Osteoblast (primary cell): ENCODE results near the gene SCYL2. TPM values are rescaled to one million over a fixed set of nuclear protein-coding genes. Genes with fewer than 3 reads are reported as not detected.
"Not testable (repeated sequence)": the region's sequence is repeated elsewhere in the genome, so short reads cannot be mapped to it uniquely, and the experiment has no call there.

Experiments
- DNase-seq: peaks from one replicate; pipeline ENCODE4 v3.0.0; 2011; ENCODE audit warnings: low spot score, mixed read lengths; ENCODE audit not compliant: insufficient read length; ENCODE audit errors: missing footprints
- H2AFZ ChIP-seq: 2 replicates; pipeline ENCODE4 v1.6.0; 2011; ENCODE audit warnings: mild to moderate bottlenecking, low read length
- H3K27ac ChIP-seq: 2 replicates; pipeline ENCODE4 v1.5.1; 2011; ENCODE audit warnings: mild to moderate bottlenecking, low read depth, low read length, moderate library complexity
- H3K27me3 ChIP-seq: 2 replicates; pipeline ENCODE4 v1.6.0; 2012; ENCODE audit warnings: mild to moderate bottlenecking, control low read depth, inconsistent platforms, low read length, moderate library complexity; ENCODE audit not compliant: insufficient read depth
- H3K36me3 ChIP-seq: 2 replicates; pipeline ENCODE4 v1.5.1; 2011; ENCODE audit warnings: mild to moderate bottlenecking, low read length, control low read depth, moderate library complexity; ENCODE audit not compliant: insufficient read depth
- H3K4me1 ChIP-seq: 2 replicates; pipeline ENCODE4 v1.5.1; 2011; ENCODE audit warnings: mild to moderate bottlenecking, low read length, control low read depth, moderate library complexity; ENCODE audit not compliant: insufficient read depth
- H3K4me2 ChIP-seq: 2 replicates; pipeline ENCODE4 v1.6.0; 2011; ENCODE audit warnings: mild to moderate bottlenecking, low read length; ENCODE audit not compliant: insufficient read depth
- H3K4me3 ChIP-seq: fragments of 200-600 bp; sonication (generic); 3 replicates; pipeline ENCODE4 v1.5.1; 2012; ENCODE audit warnings: mild to moderate bottlenecking, low read length, inconsistent platforms; ENCODE audit not compliant: insufficient read depth
- H3K79me2 ChIP-seq: 2 replicates; pipeline ENCODE4 v1.6.0; 2012; ENCODE audit warnings: mild to moderate bottlenecking, low read length, control low read depth, inconsistent platforms; ENCODE audit not compliant: insufficient read depth
- H3K9me3 ChIP-seq: 2 replicates; pipeline ENCODE4 v1.5.1; 2011; ENCODE audit warnings: low read depth, low read length, control low read depth
- H4K20me1 ChIP-seq: 2 replicates; pipeline ENCODE4 v1.6.0; 2012; ENCODE audit warnings: mild to moderate bottlenecking, low read length, control low read depth; ENCODE audit not compliant: insufficient read depth
- total RNA-seq: library from RNA; depleted of rRNA; stranded (reverse); fragments of >200 nt; gene quantifications from 2 replicates; pipeline ENCODE4 v1.2.3, GENCODE V29; 2012
- TF ChIP-seq, protein P1 (sequence below): IDR thresholded peaks from 2 replicates; pipeline ENCODE4 v1.5.1; 2011; ENCODE audit warnings: mild to moderate bottlenecking, low read depth, low read length, moderate library complexity; ENCODE audit errors: extremely low read depth

The SCYL2 gene
- total RNA-seq, 1 donor, result 64.4 TPM

DNA sequence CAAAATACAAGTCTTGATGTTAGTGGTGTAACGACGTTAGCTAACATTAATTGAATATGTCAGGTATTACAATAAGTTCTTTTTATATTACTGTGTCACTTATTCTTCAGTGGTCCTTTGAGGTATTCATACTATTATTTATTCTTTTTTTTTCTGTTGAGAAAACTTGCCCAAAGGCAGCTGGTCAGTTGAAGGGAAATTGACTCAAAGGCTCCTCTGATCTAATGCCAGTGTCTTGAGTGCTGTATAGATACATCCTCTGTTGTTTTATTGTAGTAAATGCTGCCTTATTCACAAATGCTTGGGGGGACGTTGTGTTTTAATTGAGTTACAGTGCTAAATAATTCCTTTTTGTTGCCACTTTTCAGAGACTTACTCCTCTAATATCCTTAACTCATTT is 23.0 kb downstream of the SCYL2 start:
- H3K9me3 ChIP-seq, result no peaks in the 10 kb centered on the region
- H4K20me1 ChIP-seq, result no peaks in the 10 kb centered on the region
- no peaks in the 10 kb centered on the region for H3K4me1 ChIP-seq
- peaks cover 14% of the 10 kb centered on the region for H3K36me3 ChIP-seq
- no peak overlapping the region for H3K4me3 ChIP-seq
- no peaks in the 10 kb centered on the region for H3K27me3 ChIP-seq
- DNase-seq, result no peak
- no peak overlapping the region for H3K27ac ChIP-seq
- no peak overlapping the region for H3K4me2 ChIP-seq
- no peak overlapping the region for H2AFZ ChIP-seq
- H3K79me2 ChIP-seq, result peaks cover 18% of the 10 kb centered on the region
- TF ChIP-seq, protein P1, sequence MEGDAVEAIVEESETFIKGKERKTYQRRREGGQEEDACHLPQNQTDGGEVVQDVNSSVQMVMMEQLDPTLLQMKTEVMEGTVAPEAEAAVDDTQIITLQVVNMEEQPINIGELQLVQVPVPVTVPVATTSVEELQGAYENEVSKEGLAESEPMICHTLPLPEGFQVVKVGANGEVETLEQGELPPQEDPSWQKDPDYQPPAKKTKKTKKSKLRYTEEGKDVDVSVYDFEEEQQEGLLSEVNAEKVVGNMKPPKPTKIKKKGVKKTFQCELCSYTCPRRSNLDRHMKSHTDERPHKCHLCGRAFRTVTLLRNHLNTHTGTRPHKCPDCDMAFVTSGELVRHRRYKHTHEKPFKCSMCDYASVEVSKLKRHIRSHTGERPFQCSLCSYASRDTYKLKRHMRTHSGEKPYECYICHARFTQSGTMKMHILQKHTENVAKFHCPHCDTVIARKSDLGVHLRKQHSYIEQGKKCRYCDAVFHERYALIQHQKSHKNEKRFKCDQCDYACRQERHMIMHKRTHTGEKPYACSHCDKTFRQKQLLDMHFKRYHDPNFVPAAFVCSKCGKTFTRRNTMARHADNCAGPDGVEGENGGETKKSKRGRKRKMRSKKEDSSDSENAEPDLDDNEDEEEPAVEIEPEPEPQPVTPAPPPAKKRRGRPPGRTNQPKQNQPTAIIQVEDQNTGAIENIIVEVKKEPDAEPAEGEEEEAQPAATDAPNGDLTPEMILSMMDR, result no peak

DNA sequence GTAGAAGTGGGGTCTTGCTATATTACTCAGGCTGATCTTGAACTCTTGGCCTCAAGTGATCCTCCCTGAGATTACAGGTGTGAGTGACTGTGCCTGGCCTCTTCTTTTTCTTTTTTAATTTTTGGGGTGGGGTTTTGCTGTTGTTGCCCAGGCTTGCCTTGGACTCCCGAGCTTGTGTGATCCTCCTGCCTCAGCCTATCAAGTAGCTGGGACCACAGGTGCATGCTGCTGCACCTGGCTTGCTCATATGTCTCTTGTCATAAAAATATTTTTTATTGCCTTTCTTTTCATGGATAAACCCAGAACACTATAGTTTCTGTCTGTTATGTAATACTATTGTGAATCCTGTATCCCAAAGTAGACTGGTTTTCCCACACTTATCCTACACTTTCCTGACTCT is 26.0 kb downstream of the SCYL2 start:
- Histone ChIP-seq H3K27ac (no peak overlapping the region), H2AFZ (no peak overlapping the region), H3K9me3 (no peaks in the 10 kb centered on the region), H4K20me1 (no peaks in the 10 kb centered on the region), H3K4me3 (no peak overlapping the region), H3K4me1 (peaks cover 4% of the 10 kb centered on the region), H3K79me2 (peaks cover 12% of the 10 kb centered on the region), H3K4me2 (no peak overlapping the region), H3K36me3 (peaks cover 14% of the 10 kb centered on the region), H3K27me3 (no peaks in the 10 kb centered on the region)
- DNase-seq, result no peak
- TF ChIP-seq, protein P1, result no peak

DNA sequence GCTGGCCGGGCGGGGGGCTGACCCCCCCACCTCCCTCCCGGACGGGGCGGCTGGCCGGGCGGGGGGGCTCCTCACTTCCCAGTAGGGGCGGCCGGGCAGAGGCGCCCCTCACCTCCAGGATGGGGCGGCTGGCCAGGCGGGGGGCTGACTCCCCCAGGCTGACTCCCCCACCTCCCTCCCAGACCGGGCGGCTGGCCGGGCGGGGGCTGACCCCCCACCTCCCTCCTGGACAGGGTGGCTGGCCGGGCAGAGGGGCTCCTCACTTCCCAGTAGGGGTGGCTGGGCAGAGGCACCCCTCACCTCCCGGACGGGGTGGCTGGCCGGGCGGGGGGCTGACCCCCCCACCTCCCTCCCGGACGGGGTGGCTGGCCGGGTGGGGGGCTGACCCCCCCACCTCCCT is 27.4 kb downstream of the SCYL2 start:
- DNase-seq, H3K9me3 ChIP-seq, H3K4me2 ChIP-seq, H3K79me2 ChIP-seq, H2AFZ ChIP-seq, H3K4me3 ChIP-seq, H3K27ac ChIP-seq, H3K4me1 ChIP-seq, H3K27me3 ChIP-seq, H4K20me1 ChIP-seq: not testable (repeated sequence)
- H3K36me3 ChIP-seq, result peaks cover 22% of the 10 kb centered on the region

DNA sequence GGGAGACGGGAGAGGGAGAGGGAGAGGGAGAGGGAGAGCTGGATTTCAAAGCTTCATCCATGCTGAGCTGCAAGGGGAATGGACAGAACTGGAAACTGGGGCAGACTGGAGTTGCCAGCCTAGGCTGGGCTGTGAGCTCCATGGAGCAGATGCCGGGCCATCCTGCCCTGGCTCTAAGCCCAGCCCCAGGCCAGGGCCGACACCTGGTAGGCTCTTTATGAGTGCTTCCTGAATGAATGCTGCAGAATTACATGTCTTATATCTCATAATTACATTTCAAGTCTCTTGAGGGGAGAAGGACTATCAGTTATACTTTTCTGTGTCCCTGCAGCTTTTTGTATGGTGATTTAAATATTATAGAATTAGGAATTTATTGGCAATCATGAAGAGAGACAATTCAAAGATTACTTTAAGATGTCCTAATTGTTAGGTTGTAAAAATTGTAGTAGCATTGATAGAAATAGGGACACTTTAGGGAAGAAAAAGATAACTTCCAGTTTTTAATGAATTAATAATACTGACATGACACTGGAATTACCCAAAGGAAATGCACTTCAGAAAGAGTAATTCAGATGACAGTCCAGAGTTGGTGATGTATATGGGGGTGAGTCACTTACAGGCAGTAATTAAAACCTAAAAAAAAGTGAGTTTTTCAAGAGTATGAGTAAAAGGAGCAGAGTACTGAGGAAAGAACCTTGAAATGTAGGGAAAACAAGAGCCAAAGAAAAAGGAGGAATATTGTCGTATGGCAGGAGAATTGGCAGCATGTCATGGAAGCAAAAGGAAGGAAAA is 29.0 kb downstream of the SCYL2 start:
- Histone ChIP-seq H3K27me3 (no peaks in the 10 kb centered on the region), H3K79me2 (peaks cover 8% of the 10 kb centered on the region), H3K4me3 (no peak overlapping the region), H3K27ac (no peak overlapping the region), H3K9me3 (no peaks in the 10 kb centered on the region), H3K36me3 (peaks cover 26% of the 10 kb centered on the region), H3K4me1 (peaks cover 4% of the 10 kb centered on the region), H3K4me2 (no peak overlapping the region), H4K20me1 (no peaks in the 10 kb centered on the region), H2AFZ (no peak overlapping the region)
- DNase-seq, result peak; percentile 85
- TF ChIP-seq, protein P1, result no peak
